Colonic mucosa (tissue), 4 donors: ENCODE measurements around the gene CNTNAP1. TPM values are rescaled to one million over a fixed set of nuclear protein-coding genes. Genes with fewer than 3 reads are reported as not detected.

Experiments used
- DNase-seq: peaks from one replicate; pipeline ENCODE4 v3.0.0-alpha.2; 2020
- H3K27ac ChIP-seq: fragments of 200-600 bp; one replicate; pipeline ENCODE4 v1.8.0; 2021
- H3K27me3 ChIP-seq: fragments of 200-600 bp; one replicate; pipeline ENCODE4 v1.8.0; 2021
- H3K36me3 ChIP-seq: fragments of 200-600 bp; one replicate; pipeline ENCODE4 v1.8.0; 2021
- H3K4me1 ChIP-seq: fragments of 200-600 bp; one replicate; pipeline ENCODE4 v1.8.0; 2021; ENCODE audit warnings: mild to moderate bottlenecking
- H3K4me3 ChIP-seq: fragments of 200-600 bp; one replicate; pipeline ENCODE4 v1.8.0; 2021
- H3K9ac ChIP-seq, 2 donors: one replicate each; pipeline ENCODE4 v1.7.0; 2013; ENCODE audit warnings: control low read depth in 2 of 2, low read depth in 2 of 2, low read length in 2 of 2
- H3K9me3 ChIP-seq: fragments of 200-600 bp; one replicate; pipeline ENCODE4 v1.8.0; 2021
- intact Hi-C: fragments of 100-400 bp; cut with DNase I; formaldehyde crosslinking; loops from one replicate; pipeline ENCODE4 v1.14.1; 2022
- total RNA-seq, 2 donors: library from RNA; stranded (reverse); fragmentation: NEBNext Ultra II Directional in 1 of 2; extraction: Animal tissue kit (Norgen Biotek cat#: 25700) in 1 of 2; gene quantifications; one replicate each; pipeline ENCODE4 v1.2.1, GENCODE V29; 2021
- TF ChIP-seq, protein P1 (sequence below): fragments of 200-600 bp; IDR thresholded peaks from one replicate; pipeline ENCODE4 v1.8.0; 2022; ENCODE audit warnings: antibody characterized with exemption, mild to moderate bottlenecking
- donor health status: healthy.
- donor health status: DM: no; HTN: no; CAD: no.
- donor health status: DM: no; HTN: no; CAD: no.

CNTNAP1 gene
- total RNA-seq, 2 donors from 2014 or later, result 1.5 to 5.0 TPM

DNA sequence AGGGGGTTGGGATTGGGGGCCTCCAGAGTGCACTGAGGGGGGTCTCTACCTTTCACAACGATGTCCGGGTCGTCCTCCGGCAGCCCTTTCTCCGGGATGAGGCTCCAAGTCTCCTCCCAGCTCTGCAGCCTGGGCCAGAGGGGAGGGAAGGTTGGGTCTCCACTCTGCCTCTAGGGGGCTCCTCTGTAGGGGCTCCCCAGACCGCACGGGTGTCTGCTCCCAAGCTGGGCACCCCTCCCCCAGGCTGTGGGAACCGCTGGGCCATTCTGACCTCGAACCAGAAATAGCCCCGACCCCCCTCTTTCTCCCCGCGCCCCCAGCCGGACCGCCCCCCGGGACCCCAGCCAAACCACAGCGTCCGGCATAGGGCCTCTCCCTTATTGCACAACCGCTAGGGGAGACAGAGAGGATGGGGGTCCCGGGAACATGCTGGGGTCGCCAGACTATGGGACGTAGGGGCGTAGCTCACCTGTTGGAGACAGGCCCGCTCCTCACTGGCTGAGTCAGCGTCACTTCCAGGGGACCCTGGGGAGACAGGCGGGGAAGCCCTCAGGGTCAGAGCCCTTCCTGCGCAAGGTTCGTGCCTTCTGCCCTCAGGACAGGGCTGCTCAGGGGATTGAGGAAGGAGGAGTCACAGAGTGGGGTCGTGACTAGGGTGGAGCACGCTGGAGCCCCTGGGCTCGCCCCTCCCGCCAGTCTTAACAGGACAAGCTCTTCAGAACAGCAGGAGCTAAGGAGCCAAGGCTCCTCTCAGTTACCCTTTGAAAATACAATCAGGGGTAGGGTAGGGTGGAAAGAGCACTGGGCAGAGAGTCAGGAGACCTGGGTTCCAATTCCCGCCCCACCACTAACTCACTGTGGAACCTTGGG is 8.2 kb upstream of the CNTNAP1 start:
- Histone ChIP-seq H3K4me3 (peak overlapping the region; percentile 17), H3K27ac (no peak overlapping the region), H3K9me3 (no peaks in the 10 kb centered on the region), H3K4me1 (peaks cover 24% of the 10 kb centered on the region), H3K36me3 (peaks cover 4% of the 10 kb centered on the region), H3K27me3 (no peaks in the 10 kb centered on the region), H3K9ac (peak overlapping the region; percentile 30 to 92)
- intact Hi-C loops, result loop anchor here (5.0 kb wide), 1 partner anchor 67 kb away; the partner anchor contains the start of genes RETREG3 and TUBG1
- DNase-seq, result peak; percentile 57
- TF ChIP-seq, protein P1, sequence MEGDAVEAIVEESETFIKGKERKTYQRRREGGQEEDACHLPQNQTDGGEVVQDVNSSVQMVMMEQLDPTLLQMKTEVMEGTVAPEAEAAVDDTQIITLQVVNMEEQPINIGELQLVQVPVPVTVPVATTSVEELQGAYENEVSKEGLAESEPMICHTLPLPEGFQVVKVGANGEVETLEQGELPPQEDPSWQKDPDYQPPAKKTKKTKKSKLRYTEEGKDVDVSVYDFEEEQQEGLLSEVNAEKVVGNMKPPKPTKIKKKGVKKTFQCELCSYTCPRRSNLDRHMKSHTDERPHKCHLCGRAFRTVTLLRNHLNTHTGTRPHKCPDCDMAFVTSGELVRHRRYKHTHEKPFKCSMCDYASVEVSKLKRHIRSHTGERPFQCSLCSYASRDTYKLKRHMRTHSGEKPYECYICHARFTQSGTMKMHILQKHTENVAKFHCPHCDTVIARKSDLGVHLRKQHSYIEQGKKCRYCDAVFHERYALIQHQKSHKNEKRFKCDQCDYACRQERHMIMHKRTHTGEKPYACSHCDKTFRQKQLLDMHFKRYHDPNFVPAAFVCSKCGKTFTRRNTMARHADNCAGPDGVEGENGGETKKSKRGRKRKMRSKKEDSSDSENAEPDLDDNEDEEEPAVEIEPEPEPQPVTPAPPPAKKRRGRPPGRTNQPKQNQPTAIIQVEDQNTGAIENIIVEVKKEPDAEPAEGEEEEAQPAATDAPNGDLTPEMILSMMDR, result peak; percentile 19

DNA sequence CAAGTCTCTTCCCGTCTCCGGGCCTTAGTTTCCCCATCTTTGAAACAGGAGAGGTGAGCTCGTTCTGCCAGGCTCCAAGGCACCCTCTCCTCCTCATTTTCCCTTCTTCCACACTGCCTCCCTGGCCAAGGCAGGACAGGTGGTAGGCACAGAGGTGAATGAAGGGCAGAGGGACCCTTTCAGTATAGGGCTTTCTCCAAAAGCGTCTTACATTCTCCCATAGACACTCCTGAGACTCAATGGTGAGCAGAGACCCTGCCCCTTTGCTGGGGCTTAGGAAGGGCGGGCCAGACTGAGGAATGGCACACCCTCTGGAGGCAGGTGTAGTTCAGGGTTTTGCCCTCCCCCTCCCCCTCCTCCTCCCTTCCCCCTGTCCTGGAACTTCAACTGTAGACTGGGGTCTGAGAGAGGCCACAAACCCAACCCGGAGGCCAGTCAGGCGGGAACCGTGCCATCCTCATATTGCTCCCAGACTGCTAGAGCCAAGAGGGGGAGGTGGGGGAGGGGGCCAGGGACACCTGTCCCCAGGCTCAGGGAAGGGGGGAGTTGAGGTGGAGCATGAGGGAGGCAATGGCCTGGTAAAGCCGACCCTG is 7.5 kb upstream of the CNTNAP1 start:
- H3K9me3 ChIP-seq, result no peaks in the 10 kb centered on the region
- peak overlapping the region; percentile 92 for H3K9ac ChIP-seq
- intact Hi-C loops, result loop anchor here (5.0 kb wide), 1 partner anchor 68 kb away; the partner anchor contains the start of genes RETREG3 and TUBG1
- TF ChIP-seq, protein P1, result no peak
- peak overlapping the region; percentile 78 for H3K4me3 ChIP-seq
- no peak for DNase-seq
- H3K27ac ChIP-seq, result no peak overlapping the region
- no peaks in the 10 kb centered on the region for H3K27me3 ChIP-seq
- peaks cover 31% of the 10 kb centered on the region for H3K4me1 ChIP-seq
- no peaks in the 10 kb centered on the region for H3K36me3 ChIP-seq

DNA sequence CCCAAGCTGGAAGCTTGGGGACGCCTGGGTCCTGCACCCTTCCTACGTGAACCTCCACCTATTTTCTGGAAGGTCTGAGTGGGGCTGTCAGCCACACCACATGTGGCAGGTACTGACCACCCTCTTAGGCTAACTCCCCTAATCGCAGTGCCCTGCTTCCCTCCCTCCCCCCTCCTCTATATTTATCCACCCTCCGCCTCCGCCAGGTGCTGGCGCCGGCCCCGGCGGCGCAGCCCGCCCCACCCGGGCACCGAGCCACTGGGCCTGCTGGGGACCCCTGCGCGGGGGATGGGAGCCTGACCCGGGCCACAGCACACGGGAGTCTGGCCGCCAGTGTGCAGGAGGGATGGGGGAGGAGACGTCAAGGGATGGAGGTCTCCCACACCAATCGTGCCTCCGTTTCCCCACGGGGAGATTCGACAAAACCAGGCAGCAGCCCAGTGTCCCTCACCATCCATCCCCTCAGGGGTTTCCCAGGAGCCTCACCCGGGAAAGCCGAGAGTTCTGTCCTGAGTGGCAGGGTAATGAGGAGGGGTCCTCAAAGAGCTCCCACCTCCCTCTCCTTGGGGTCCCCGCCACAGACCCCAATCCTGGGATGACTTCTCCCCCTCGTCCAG is 6.9 kb upstream of the CNTNAP1 start:
- Histone ChIP-seq H3K9ac (peak overlapping the region; percentile 92), H3K36me3 (no peaks in the 10 kb centered on the region), H3K27ac (peak overlapping the region; percentile 71), H3K27me3 (no peaks in the 10 kb centered on the region), H3K9me3 (no peaks in the 10 kb centered on the region), H3K4me1 (peaks cover 36% of the 10 kb centered on the region), H3K4me3 (peak overlapping the region; percentile 78)
- intact Hi-C loops, result no loop called here
- DNase-seq, result no peak
- TF ChIP-seq, protein P1, result no peak

DNA sequence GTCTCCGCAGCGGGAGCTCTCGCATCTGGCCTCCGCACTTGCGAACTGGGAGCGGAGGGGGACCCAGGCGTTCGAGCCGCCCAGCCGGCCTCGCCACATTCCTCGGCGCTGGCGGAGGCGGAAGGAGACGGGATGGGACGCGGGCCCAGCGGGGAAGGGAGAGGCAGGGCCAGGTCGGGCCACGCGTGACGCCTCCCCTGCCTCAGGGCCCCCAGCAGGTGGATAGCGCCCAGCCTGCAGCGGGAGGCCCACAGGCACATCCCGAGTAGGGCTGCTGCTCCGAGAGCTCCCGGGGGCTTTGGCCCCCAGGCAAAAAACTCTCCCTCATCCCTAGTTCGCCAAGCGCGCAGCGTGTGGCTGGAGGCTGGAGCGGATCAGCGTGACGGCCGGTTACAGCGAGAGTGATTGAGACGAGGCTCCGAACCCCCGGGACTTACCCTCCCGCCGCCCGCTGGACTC is 6.3 kb upstream of the CNTNAP1 start:
- intact Hi-C loops, result no loop called here
- H3K9me3 ChIP-seq, result no peaks in the 10 kb centered on the region
- H3K4me1 ChIP-seq, result peaks cover 36% of the 10 kb centered on the region
- DNase-seq, result peak; percentile 64
- H3K27me3 ChIP-seq, result no peaks in the 10 kb centered on the region
- peak overlapping the region; percentile 92 for H3K9ac ChIP-seq
- peak overlapping the region; percentile 71 for H3K27ac ChIP-seq
- no peaks in the 10 kb centered on the region for H3K36me3 ChIP-seq
- TF ChIP-seq, protein P1, result no peak
- peak overlapping the region; percentile 78 for H3K4me3 ChIP-seq

DNA sequence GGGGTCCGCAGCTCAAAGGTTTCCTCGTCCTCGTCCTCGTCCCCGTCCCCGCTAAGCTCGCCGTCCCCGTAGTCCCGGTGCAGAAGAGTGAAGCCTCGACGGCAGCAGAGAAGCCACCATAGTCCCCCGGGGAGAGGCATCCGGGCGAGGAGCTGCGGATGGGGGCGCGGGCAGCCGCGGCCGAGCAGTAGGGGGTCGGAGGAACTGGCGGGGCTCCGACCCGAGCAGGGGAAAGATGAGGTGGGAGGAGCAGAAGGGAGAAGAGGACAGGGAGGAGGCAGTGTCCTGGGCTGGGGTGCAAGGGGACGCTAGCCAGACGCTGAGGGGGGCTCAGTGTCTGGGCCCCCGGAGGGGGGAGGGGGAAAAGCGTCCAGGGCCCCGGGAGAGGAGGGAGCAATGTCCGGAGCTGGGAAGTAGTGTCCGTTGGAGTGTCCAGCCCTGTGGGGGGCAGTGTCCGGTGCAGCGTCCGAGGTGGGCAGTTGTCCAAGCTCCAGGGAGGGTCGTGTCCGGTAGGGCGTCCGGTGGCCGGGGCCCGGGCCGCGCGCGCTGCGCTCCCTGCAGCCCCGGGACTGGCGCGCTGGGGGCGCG is 5.8 kb upstream of the CNTNAP1 start, which contains the start of gene PLEKHH3:
PLEKHH3 (minus strand) TSS at position 571 of the 588 bp plus-strand sequence; CDS start at position 140, 431 bp downstream.
- H3K36me3 ChIP-seq, result no peaks in the 10 kb centered on the region
- H3K9ac ChIP-seq, result peak within 1 kb of the TSS; percentile 92
- TF ChIP-seq, protein P1, result no peak
- intact Hi-C loops, result no loop called here
- no peaks in the 10 kb centered on the region for H3K9me3 ChIP-seq
- peaks cover 39% of the 10 kb centered on the region for H3K4me1 ChIP-seq
- peaks cover under 1% of the 10 kb centered on the region for H3K27me3 ChIP-seq
- H3K4me3 ChIP-seq, result peak within 1 kb of the TSS; percentile 78
- DNase-seq, result no peak
- H3K27ac ChIP-seq, result peak within 1 kb of the TSS; percentile 95
